Measurements from ENCODE around the gene PIK3R1. TPM values are rescaled to one million over a fixed set of nuclear protein-coding genes. Genes with fewer than 3 reads are reported as not detected.

Gene PIK3R1
- total RNA-seq, 1 experiment from 2014 or later, result 11.3 TPM

DNA sequence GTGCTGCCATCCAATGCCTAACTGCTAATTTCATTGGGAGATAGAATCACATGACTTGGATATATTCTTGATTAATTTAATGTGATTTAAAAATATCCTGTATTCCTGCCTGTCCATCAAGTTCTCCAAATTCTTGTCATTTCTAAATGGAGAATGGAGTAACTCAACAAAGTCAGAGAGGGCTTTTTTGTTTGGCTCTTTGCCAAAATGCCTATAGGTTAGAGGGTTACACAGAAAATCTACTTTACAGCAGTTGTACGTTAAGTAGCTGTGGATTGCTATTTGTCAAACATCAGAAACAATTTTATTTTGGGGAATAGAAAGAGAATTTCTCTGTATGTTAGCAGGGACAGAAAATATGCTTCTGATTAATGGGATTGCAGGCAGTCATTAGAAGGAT, 5.9 kb downstream of the PIK3R1 start:
- Histone ChIP-seq H2BK120ac (ENCODE audit: low read depth, low read length, poor library complexity, severe bottlenecking) (no peak overlapping the region), H3K27ac (ENCODE audit: insufficient read length, low read depth, low read length) (no peak overlapping the region), H2AFZ (ENCODE audit: low read length) (no peak overlapping the region), H3K4me1 (ENCODE audit: insufficient read depth, low read length) (no peaks in the 10 kb centered on the region), H3K4me2 (ENCODE audit: insufficient read depth, insufficient read length, low read length) (no peak overlapping the region), H3K4ac (ENCODE audit: low read depth, low read length) (no peak overlapping the region), H3K23me2 (ENCODE audit: insufficient read length, low read depth, low read length, poor library complexity, severe bottlenecking) (peaks cover 4% of the 10 kb centered on the region), H2AK5ac (ENCODE audit: insufficient read length, low read length) (no peak overlapping the region), H2BK20ac (ENCODE audit: low read depth, low read length, poor library complexity, severe bottlenecking) (no peak overlapping the region), H2BK5ac (ENCODE audit: insufficient read length, low read length) (no peak overlapping the region), H4K20me1 (ENCODE audit: control insufficient read depth, insufficient read depth, insufficient read length) (no peaks in the 10 kb centered on the region), H4K8ac (replicated peaks; ENCODE audit: insufficient read length, low read depth, low read length) (no peak overlapping the region), H4K91ac (ENCODE audit: insufficient read length, low read depth, low read length) (no peak overlapping the region), H2BK15ac (ENCODE audit: low read depth, low read length) (no peak overlapping the region), H3T11ph (ENCODE audit: low read length) (no peak overlapping the region), H3K79me2 (ENCODE audit: insufficient read depth, low read length) (peaks cover 3% of the 10 kb centered on the region; the same call in 1 of the 2 replicates), H3K9ac (ENCODE audit: extremely low read depth, insufficient read length, low read length) (no peak overlapping the region), H2BK12ac (ENCODE audit: insufficient read length, low read depth, low read length) (no peak overlapping the region), H3K18ac (ENCODE audit: insufficient read length, low read depth, low read length) (no peak overlapping the region), H3K23ac (ENCODE audit: insufficient read length, low read depth, low read length) (no peak overlapping the region), H4K5ac (ENCODE audit: insufficient read length, low read depth, low read length) (no peak overlapping the region), H3K56ac (ENCODE audit: insufficient read length, low read depth, low read length) (no peak overlapping the region), H3K9me3 (ENCODE audit: control insufficient read depth, low read depth, low read length) (no peaks in the 10 kb centered on the region), H3K27me3 (ENCODE audit: insufficient read depth, low read length) (peaks cover 16% of the 10 kb centered on the region), H3K14ac (ENCODE audit: insufficient read depth, low read length) (no peak overlapping the region), H3K79me1 (ENCODE audit: insufficient read depth, low read depth, low read length, poor library complexity, severe bottlenecking) (no peaks in the 10 kb centered on the region)
- H3K9me3 Mint-ChIP-seq, result no peaks in the 10 kb centered on the region; a peak in 1 of 5 replicates
- no peak overlapping the region for H3K4me3 Mint-ChIP-seq
- H3K27me3 Mint-ChIP-seq (ENCODE audit: low read depth), result peaks cover 71% of the 10 kb centered on the region
- DNase-seq, result no peak
- no peak overlapping the region for H3K27ac Mint-ChIP-seq
- peaks cover 0 to 5% (median 0%) of the 10 kb centered on the region in 3 experiments; a peak in 2 of 7 replicates for H3K36me3 Mint-ChIP-seq (ENCODE audit: insufficient read depth in 1 of 3, low read depth in 3 of 3)
- H3K4me1 Mint-ChIP-seq, result peaks cover 14 to 15% of the 10 kb centered on the region in 2 experiments
- no CpG with 5 or more reads among the region's 1 CpG for WGBS (ENCODE audit: extremely low coverage, insufficient read length, low lambda C conversion rate)
- TF ChIP-seq, protein P1, sequence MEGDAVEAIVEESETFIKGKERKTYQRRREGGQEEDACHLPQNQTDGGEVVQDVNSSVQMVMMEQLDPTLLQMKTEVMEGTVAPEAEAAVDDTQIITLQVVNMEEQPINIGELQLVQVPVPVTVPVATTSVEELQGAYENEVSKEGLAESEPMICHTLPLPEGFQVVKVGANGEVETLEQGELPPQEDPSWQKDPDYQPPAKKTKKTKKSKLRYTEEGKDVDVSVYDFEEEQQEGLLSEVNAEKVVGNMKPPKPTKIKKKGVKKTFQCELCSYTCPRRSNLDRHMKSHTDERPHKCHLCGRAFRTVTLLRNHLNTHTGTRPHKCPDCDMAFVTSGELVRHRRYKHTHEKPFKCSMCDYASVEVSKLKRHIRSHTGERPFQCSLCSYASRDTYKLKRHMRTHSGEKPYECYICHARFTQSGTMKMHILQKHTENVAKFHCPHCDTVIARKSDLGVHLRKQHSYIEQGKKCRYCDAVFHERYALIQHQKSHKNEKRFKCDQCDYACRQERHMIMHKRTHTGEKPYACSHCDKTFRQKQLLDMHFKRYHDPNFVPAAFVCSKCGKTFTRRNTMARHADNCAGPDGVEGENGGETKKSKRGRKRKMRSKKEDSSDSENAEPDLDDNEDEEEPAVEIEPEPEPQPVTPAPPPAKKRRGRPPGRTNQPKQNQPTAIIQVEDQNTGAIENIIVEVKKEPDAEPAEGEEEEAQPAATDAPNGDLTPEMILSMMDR (conservative IDR thresholded peaks at IDR 0.05), result no peak

Measured in H9 (cell line).